GM13977 (cell line): ENCODE data around the gene AGAP1.
"Not testable (repeated sequence)": the region's sequence is repeated elsewhere in the genome, so short reads cannot be mapped to it uniquely, and the experiment has no call there.

Experiments used
- DNase-seq: peaks from one replicate; pipeline ENCODE4 v3.0.0; 2012; ENCODE audit warnings: low spot score
- CTCF ChIP-seq: IDR thresholded peaks from 2 replicates; pipeline ENCODE4 v1.5.1; 2012; ENCODE audit warnings: mild to moderate bottlenecking, control low read depth; ENCODE audit not compliant: insufficient read depth; ENCODE audit errors: extremely low read depth, missing control alignments
- in situ Hi-C: fragments of 300-500 bp; cut with MboI; formaldehyde crosslinking; loops from one replicate; pipeline ENCODE4 v1.12.0; 2022; ENCODE audit warnings: low sequenced_read_pairs, low pct_unique_long_range_greater_than_20kb, mixed read lengths, inconsistent platforms; ENCODE audit not compliant: unreplicated experiment

Gene AGAP1

GRCh38 chr2:235940330-235940729 is 446.5 kb downstream of the AGAP1 start:
- DNase-seq: no peak
- TF ChIP-seq CTCF: no peak
- in situ Hi-C loops: no loop called here

- in situ Hi-C loops: no loop called here
- TF ChIP-seq CTCF: no peak
- no peak for DNase-seq
Observed at GRCh38 chr2:235944591-235944990, 450.7 kb downstream of the AGAP1 start.

GRCh38 chr2:235945608-235946140 is 451.8 kb downstream of the AGAP1 start:
- no peak for DNase-seq
- TF ChIP-seq CTCF: no peak
- in situ Hi-C loops: no loop called here

- in situ Hi-C loops: no loop called here
- TF ChIP-seq CTCF: no peak
- DNase-seq: no peak
Observed at GRCh38 chr2:235946590-235946989, 452.7 kb downstream of the AGAP1 start.

GRCh38 chr2:235947055-235947454 is 453.2 kb downstream of the AGAP1 start:
- in situ Hi-C loops, DNase-seq: not testable (repeated sequence)

- no peak for DNase-seq
- TF ChIP-seq CTCF: no peak
- in situ Hi-C loops: no loop called here
Observed at GRCh38 chr2:235949567-235950472, 456.0 kb downstream of the AGAP1 start.

GRCh38 chr2:235950473-235950809 is 456.6 kb downstream of the AGAP1 start:
- DNase-seq: no peak
- in situ Hi-C loops: no loop called here
- no peak for TF ChIP-seq CTCF
